Pulmonary artery endothelial cell (primary cell): Measurements from ENCODE around the gene CLIC4. TPM values are rescaled to one million over a fixed set of nuclear protein-coding genes. Genes with fewer than 3 reads are reported as not detected.
"Not testable (repeated sequence)": the region's sequence is repeated elsewhere in the genome, so short reads cannot be mapped to it uniquely, and the experiment has no call there.

Experiments used
- DNase-seq: peaks from one replicate; pipeline ENCODE4 v3.0.0-alpha.2; 2011; ENCODE audit warnings: low read depth, low spot score
- total RNA-seq: library from RNA; depleted of rRNA; stranded (reverse); fragments of >200 nt; gene quantifications from 2 replicates; pipeline ENCODE4 v1.2.3, GENCODE V29; 2014

The CLIC4 gene
- total RNA-seq, 1 donor from 2014 or later, result 394 TPM

DNA sequence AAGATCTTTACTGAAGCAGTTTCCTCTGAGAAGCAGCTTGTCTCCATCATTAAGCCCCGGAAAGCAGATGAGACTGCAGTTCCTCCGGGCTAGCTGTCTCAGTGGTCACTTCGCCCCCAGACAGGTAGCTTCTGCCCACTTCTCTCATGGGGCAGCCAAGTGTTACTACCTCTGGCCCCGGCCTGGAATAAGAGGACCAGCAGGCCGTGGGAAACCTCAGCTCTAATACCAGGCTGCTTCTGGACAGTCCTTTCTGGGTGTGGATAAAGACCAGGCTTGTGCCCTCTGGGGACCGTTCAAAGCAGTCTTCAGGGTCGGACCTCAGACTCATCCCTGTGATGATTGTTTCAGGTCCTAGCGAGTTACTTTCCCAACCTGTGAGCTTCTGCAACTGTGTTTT, 130.0 kb downstream of the CLIC4 start:
- DNase-seq, result no peak

DNA sequence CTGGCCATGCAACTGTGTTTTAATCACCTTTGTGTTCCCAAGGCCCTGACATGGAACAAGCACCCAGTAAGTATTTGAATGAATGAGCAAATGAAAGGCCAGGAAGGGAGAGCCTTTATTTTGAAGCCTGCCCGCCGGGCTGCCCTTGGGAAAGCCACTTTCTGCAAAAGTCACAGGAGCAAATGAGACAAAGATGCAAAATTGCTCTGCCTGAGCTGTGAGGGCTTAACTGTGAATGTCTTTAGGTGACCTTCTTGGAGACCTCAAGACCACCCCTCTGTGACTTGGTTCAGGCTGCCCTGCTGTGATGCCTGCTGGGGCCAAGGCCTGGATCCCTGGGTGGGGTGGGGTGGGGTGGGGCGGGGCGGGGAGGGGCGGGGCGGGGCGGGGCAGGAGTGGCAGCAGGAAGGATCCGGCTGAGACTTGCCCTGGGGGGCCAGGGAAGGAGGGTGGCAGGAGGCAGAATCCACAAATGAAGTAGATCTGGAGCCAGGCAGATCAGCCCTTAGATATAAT, 130.8 kb downstream of the CLIC4 start:
- DNase-seq, result no peak

GRCh38 chr1:24878045-24878444, 132.8 kb downstream of the CLIC4 start:
- no peak for DNase-seq

GRCh38 chr1:24878775-24879742, 133.8 kb downstream of the CLIC4 start:
- no peak for DNase-seq

DNA sequence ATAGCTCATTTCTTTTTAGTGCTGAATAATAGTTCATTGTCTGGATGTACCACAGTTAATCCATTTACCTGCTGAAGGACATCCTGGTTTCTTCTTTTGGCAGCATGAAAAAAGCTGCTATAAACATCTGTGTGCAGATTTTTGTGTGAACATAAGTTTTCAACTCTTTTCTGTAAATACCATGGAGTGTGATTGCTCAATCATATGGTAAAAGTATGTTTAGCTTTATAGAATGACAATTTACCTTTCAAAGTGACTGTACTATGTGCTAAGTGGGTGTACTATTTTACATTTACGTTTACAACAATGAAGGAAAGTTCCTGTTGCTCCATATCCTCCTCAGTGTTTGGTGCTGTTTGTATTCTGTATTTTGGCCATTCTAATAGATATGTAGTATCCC, 135.8 kb downstream of the CLIC4 start:
- no peak for DNase-seq

- DNase-seq, result no peak
Measured at GRCh38 chr1:24884751-24885150, 139.5 kb downstream of the CLIC4 start.

DNA sequence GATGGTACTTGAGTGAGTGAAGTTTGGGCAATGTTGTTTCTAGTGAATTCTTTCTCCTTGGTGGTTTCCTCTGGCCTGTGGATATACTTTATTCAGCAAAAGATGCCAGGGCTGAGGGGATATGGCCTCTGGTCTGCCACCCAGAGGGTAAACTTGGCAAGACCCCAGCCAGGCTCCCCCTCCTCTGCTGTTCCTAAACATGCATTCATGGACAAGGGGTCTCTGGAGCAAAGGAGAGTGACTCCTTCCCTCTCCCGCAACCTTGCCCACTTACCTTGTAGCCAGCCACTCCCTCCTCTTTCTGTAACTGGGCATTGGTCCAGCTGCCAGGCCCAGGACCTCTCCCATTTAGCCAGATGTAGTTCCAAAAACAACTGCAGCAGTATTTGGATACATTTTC, 141.0 kb downstream of the CLIC4 start:
- no peak for DNase-seq

GRCh38 chr1:24888061-24888970, 143.1 kb downstream of the CLIC4 start:
- DNase-seq, result no peak

GRCh38 chr1:24888971-24889676, 143.9 kb downstream of the CLIC4 start:
- no peak for DNase-seq

GRCh38 chr1:24890887-24891286, 145.6 kb downstream of the CLIC4 start:
- no peak for DNase-seq

GRCh38 chr1:24891367-24891766, 146.1 kb downstream of the CLIC4 start:
- DNase-seq, result not testable (repeated sequence)

- DNase-seq, result no peak
Measured at GRCh38 chr1:24892188-24893153, 147.2 kb downstream of the CLIC4 start.

DNA sequence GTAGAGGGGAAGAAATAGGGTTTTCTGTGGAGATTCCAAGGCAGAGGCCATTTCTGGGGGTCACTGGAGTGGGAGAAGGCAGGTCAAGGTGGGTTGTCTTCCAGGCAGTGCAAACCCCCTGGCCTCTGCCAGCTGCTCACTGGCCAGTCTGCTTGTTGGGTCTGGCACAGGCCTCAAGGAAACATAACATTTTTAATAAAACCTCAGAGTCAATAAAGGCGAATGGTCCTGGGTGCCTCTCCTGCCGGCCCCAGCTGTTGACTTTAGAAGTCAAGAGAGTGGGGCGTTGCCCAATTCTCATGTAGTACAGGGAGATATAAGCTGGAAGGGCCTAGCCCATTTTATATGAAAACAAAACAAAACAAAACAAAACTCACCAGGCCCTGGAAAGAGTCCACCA, 148.2 kb downstream of the CLIC4 start:
- no peak for DNase-seq

Other genes with a start within 250 kb of the CLIC4 start
- gene RCAN3, start 242.6 kb upstream of the CLIC4 start, total RNA-seq, result 1.8 and 3.1 TPM in 2 replicates
- gene NCMAP, start 189.4 kb upstream of the CLIC4 start, total RNA-seq, result not detected in 2 replicates
- gene SRRM1, start 102.1 kb upstream of the CLIC4 start, total RNA-seq, result 24.5 and 27.3 TPM in 2 replicates
- gene RUNX3, start 184.8 kb downstream of the CLIC4 start, total RNA-seq, result under 0.01 TPM in 1 of 2 replicates, not detected in the other